ENCODE results near the gene FNBP1.

Gene FNBP1

DNA sequence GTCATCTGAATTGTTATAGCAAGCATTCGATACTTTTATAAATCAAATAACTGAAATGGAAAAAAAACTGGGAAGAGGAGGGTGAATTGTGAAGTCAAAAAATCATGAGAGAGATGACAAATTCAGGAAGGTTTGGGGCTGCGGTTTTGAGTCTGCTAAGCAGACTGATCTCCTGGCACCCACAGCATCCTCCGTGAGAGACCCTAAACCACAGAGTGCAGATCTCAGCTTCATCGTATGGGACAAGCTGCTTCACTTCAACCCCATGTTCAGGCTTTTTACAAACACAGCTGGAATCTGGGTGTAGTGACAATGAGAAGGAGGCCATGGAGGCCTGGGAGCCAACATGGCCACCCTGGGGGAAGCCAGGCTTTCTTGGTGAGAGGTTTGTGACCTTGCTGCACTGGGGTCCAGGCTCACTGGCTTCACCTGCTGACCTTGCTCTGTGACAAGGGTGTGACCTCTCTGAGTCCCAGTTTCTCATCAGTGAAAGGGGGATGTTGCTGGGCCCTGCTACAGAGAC lies 188.3 kb downstream of the FNBP1 start:
- DNase-seq (ENCODE audit: low spot score) = no peak

DNA sequence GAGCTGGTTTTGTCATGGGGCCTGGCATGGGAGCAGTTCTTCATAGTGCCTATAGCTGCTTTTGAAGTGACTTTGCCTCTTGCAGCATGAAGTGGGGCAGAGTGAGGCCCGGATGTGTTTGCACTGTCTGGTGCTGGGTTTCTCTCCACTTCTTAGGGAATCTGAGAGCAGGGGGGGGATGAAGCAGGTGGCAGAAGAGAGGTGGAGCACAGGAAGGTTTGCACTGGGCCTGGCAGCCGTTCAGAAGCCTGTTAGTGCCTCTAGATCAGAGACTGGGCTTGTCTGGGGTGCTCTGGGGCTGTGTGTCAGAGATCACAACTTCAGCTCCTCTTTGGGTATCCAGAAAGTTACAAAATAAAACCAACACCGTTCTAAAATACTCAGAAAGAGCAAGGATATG lies 189.4 kb downstream of the FNBP1 start:
- no peak for DNase-seq (ENCODE audit: low spot score)

DNA sequence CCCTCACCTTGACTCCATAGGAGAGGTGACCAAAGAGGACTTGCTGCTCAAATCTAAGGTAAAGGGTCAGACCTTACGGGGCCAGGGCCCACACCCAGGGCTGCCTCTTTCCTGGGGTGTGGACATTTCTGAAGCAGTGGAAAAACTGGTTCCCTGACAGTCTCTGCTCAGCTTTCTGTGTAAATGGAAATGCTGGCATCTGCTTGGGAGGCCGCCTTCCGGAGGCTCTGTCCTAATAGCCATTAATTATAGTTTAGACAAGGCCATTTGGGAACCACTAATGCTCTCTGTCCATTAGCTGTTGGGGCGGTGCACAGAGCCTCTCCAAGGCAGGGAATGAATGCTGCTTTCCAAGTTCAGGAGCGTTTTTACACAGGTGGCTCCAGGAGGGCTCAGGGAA lies 190.4 kb downstream of the FNBP1 start:
- no peak for DNase-seq (ENCODE audit: low spot score)

DNA sequence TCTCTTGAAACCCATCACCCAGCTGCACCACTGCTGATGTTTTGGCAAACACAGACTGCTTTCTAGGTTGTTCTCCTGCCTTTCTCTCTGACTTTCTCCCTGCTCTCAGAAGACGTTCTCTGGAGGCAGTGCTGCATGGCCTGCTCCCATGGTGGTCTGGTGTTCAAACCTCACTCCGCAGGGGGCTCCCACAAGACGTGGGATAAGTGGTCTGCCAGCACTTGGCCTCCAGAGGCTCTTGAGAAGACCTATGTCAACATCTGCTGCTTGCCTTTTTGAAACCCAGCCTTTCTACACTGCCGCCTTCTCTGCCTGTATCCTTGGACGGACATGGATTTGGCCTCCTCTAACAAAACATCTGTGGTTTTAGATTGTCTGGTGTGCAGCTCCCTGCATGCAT lies 191.2 kb downstream of the FNBP1 start:
- DNase-seq (ENCODE audit: low spot score) = no peak

DNA sequence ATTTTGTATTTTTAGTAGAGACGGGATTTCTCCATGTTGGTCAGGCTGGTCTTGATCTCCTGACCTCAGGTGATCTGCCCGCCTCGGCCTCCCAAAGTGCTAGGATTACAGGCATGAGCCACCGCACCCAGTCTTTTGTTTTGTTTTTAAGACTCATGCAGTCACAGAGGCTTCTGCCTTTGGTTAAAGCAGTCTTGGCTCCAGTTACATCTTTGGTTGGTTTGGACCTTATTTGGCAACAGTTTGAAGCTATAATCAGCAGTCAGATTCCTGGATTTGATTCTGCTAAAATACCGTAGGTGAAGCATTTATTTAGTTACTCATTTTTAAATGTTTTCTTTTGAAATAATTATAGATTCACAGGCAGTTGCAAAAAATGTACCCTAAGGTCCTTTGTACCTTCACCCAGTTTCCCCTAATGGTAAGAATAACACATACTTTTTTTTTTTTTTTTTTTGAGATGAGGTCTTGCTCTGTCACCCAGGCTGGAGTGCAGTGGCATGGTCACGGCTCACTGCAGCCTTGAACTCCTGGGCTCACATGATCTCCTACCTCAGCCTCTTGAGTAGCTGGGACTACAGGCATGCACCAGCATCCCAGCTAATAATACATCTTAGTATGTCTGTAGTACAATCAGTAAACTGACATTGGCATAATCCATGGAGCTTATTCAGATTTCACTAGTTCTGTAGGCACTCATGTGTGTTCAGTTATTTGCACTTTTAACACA lies 192.0 kb downstream of the FNBP1 start:
- no peak for DNase-seq (ENCODE audit: low spot score)

DNA sequence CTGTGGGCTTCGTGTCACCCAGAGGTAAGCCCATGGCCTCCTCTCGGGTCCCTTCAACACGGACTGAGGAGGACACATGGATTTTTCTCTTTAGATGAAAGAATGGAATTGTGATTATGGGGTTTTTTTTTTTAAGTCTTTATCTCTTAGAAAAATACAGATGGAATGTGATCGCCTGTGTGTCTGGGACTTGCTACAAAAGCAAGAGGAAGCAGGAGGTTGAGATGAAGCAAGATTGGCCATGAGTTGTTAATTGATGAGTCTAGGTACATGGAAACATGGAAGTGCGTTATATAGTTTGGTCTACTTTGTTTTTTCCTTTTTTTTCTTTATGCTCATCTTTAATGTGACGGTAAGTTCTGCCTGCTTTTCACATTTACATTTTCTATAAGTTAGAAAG lies 193.1 kb downstream of the FNBP1 start:
- DNase-seq (ENCODE audit: low spot score) = no peak

DNA sequence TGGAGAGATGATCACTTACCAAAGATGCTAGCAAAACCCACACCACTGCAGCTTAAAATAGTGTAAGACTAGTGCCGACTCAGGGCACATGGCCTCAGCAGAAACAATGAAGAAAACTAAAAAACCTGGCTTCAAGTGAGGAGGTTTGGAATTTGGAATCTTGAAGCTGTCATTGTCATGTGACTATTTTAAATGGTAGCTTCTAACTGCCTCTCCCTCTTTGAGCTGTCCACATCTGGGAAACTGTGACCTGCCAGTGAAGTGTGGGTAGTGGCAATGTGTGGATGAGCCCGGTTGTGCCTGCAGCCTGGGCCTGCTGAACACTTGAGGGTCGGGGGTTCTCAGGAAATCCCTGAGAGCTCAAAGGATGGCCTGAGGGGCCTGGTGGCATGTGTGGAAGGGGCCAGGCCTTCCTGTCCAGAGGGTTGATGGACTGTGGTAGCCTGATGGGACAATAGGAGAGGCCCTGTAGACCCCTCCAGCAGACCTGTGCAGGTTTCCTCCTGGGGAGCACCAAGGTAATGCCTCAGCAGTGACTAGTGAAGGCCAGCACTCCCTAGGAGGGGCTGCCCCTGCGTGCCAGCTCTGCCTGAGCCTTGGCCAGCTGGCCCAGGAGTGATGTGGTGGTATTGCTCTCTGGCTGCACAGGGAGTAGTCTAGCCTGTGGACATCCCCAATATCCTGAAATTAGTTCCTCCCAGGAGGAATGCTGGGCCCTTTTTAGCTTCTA lies 194.1 kb downstream of the FNBP1 start:
- no peak for DNase-seq (ENCODE audit: low spot score)

DNA sequence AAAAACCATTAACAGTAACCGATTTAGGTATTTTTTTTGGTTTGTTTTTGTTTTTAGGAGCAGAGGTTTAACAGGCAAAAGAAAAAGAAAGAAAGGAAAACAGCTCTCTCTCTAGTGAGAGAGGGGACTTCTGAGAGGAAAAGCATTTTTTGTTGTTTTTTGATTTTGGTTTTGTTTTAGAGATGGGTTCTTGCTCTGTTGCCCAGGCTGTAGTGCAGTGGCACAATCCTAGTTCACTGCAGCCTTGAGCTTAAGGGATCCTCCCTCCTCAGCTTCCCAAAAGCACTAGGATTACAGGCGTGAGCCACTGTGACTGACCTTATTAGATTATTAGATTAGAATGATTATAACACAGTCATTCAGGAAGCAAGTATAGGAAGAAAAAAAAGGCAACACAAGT lies 197.6 kb downstream of the FNBP1 start:
- no peak for DNase-seq (ENCODE audit: low spot score)

DNA sequence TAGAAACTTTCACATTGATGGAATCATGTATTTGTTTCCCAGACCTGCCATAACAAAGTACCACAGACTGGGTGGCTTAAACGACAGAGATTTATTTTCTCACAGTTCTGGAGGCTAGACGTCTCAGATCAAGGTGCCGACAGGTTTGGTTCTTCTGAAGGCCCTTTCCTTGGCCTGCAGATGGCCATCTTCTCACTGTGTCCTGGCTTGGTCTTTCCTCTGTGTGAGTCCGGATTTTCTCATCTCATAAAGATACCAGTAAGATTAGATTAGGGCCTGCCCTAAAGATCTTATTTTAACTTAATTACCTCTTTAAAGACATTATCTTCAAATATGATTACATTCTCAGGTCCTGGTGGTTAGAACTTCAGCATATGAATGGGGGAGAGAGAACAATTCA lies 201.9 kb downstream of the FNBP1 start:
- no peak for DNase-seq (ENCODE audit: low spot score)

DNA sequence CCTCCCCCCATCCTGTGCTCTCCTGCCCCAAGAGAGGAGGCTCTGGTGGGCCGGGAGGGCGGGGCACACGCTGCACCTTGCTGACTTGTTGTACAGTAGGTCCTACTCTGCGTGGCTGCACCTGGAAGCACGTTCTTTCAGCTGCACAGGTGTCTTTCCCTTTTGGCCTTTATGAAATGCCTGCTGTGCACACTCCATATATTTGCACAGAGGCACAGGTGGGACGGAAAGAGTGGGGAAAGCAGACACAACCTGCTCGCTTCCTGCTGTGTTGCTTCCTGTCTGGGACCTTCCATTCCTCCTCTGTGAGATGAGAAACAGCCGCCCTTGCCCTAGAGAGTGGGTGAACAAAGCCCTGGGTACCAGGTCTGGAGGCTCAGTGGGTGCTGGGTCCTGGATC lies 203.0 kb downstream of the FNBP1 start:
- no peak for DNase-seq (ENCODE audit: low spot score)

DNA sequence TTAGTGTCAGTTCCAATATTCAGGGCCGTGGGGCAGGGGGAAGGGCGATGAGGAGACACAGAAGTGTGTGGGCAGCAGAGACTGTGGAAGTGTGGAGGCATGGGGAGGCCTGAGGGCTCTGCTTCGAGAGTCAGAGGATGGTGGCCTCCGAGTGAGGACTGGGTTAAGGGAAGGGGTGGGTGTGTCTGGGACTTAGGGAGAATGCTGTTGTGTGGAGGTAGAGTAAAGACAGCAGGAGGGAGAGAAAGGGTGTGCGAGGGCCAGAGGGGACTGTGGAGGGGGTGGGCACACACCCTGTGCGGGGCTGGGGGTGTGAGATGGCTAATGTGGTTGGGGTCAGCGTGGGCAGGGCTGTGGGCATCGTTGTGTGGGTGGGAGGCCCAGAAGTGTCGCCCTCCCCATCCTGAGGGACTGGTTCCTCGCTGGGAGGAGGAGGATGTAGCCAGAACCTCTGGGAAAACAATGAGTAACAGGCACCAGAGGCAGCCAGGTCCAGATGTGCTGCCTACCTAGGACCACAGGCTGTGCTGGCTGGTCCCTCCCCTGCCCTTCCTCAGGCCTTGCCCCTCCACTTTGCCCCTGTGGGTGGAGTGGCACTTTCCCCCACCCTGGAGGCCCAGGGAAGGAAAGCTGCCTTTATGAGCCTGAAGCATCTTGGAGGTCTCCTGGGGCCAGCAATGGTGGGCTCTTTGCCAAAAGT lies 203.5 kb downstream of the FNBP1 start:
- DNase-seq (ENCODE audit: low spot score) = no peak

DNA sequence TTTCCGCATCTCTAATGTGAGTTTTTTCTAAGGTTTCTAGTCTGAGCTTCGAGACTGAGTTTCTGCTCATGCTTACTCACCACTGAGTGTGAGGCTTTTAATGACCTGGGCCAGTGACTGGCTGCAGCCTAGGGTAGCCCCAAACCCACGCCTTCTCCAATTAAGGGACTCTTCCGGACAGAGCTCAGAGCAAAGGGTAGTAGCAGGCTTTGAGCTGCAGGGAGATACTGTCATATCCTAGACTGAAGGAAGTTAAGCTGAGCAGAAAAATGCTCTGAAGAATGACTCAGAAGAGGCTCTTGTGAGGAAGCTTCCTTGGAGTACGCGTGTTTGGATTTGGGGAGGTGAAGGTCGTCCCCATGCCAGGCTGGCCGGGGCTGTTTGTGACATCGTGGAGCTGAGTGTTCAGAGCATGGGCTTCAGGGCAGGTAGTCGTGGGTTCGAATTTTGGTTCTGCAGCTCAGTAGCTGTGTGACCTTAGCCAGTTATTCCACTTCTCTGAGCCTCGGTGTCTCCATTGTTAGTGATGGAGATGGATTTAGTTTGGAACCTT lies 204.2 kb downstream of the FNBP1 start:
- no peak for DNase-seq (ENCODE audit: low spot score)
